ENCODE measurements around the gene ANKRD11. TPM values are rescaled to one million over a fixed set of nuclear protein-coding genes. Genes with fewer than 3 reads are reported as not detected.
"Not testable (repeated sequence)": the region's sequence is repeated elsewhere in the genome, so short reads cannot be mapped to it uniquely, and the experiment has no call there.

ANKRD11 gene
- total RNA-seq, 2 donors from 2014 or later, result 118 to 159 TPM

DNA sequence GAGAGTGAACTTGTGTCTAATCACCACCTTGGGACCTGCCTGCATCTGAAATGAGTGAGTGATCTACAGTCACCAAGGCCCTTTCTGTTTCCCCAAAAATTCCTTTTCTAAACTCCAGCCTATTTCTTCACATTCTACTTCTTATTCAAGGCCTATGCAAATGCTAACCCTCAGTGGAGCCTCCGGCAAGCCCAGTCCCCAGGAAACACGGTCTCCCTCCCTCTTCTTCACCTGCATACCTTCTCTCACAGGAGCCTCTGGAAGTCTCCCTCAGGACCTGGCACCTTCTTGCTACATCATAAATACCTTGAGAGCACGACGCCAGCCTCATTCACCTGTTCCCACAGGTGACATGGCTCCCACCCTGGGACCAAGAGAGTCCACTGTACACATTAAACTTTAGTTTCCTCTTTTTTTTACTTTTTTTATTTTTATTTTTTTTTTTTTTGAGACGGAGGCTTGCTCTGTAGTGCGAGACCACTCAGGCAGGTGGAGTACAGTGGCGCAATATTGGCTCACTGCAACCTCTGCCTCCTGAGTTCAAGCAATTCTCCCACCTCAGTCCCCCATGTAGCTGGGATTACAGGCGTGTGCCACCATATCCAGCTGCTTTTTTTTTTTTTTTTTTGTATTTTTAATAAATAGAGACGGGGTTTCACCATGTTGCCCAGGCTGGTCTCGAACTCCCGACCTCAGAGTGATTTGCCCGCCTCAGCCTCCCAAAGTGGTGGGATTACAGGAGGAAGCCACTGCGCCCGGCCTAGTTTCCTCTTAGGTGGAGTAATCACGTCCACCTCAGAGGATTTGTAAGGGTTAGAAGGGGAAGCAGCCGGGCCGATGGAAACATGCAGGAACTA lies 97.3 kb downstream of the ANKRD11 start:
- Mint-ChIP-seq H3K27ac (peak overlapping the region; percentile 78), H3K9me3 (no peaks in the 10 kb centered on the region), H3K4me1 (peaks cover 48% of the 10 kb centered on the region), H3K4me3 (no peak overlapping the region), H3K36me3 (ENCODE audit: low read depth) (peaks cover 17% of the 10 kb centered on the region), H3K27me3 (ENCODE audit: insufficient read depth) (no peaks in the 10 kb centered on the region)
- Histone ChIP-seq H3K4me1 (ENCODE audit: control insufficient read depth, insufficient read depth, low read length) (peaks cover 8% of the 10 kb centered on the region), H3K9ac (ENCODE audit: extremely low read depth, low read length, poor library complexity, severe bottlenecking) (no peak overlapping the region), H3K27me3 (ENCODE audit: control insufficient read depth, insufficient read depth, low read length, poor library complexity, severe bottlenecking) (no peaks in the 10 kb centered on the region), H3K27ac (ENCODE audit: low read depth, low read length) (no peak overlapping the region), H3K36me3 (ENCODE audit: control insufficient read depth, insufficient read depth, low read length) (peaks cover 20% of the 10 kb centered on the region), H3K4me3 (ENCODE audit: low read length) (no peak overlapping the region), H3K9me3 (ENCODE audit: control insufficient read depth, low read length) (no peaks in the 10 kb centered on the region)
- peak; percentile 77 for DNase-seq
- TF ChIP-seq, protein P1, sequence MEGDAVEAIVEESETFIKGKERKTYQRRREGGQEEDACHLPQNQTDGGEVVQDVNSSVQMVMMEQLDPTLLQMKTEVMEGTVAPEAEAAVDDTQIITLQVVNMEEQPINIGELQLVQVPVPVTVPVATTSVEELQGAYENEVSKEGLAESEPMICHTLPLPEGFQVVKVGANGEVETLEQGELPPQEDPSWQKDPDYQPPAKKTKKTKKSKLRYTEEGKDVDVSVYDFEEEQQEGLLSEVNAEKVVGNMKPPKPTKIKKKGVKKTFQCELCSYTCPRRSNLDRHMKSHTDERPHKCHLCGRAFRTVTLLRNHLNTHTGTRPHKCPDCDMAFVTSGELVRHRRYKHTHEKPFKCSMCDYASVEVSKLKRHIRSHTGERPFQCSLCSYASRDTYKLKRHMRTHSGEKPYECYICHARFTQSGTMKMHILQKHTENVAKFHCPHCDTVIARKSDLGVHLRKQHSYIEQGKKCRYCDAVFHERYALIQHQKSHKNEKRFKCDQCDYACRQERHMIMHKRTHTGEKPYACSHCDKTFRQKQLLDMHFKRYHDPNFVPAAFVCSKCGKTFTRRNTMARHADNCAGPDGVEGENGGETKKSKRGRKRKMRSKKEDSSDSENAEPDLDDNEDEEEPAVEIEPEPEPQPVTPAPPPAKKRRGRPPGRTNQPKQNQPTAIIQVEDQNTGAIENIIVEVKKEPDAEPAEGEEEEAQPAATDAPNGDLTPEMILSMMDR (conservative IDR thresholded peaks at IDR 0.05), result no peak
- WGBS, 2 experiments (ENCODE audit: insufficient coverage in 1 of 2, insufficient read length in 1 of 2), result 91% methylated on average over 12 to 16 of the region's 17 CpGs

DNA sequence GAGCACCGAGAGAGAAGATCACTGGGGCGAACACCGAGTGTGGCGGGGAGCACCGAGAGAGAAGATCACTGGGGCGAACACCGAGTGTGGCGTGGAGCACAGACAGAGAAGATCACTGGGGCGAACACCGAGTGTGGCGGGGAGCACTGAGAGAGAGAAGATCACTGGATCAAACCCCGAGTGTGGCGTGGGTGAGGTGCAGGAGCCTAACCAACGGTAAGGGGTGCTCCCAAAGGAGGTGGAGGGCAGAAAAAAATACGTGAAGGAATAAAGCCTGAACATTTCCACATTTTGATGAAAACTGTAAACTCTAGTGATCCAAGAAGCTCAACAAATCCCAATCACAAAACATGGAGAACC lies 100.2 kb downstream of the ANKRD11 start:
- H3K27ac ChIP-seq (ENCODE audit: low read depth, low read length); H3K27me3 Mint-ChIP-seq (ENCODE audit: insufficient read depth); H3K27ac Mint-ChIP-seq; DNase-seq; H3K4me1 ChIP-seq (ENCODE audit: control insufficient read depth, insufficient read depth, low read length); H3K27me3 ChIP-seq (ENCODE audit: control insufficient read depth, insufficient read depth, low read length, poor library complexity, severe bottlenecking); H3K9me3 Mint-ChIP-seq; H3K9ac ChIP-seq (ENCODE audit: extremely low read depth, low read length, poor library complexity, severe bottlenecking); H3K4me3 ChIP-seq (ENCODE audit: low read length); H3K9me3 ChIP-seq (ENCODE audit: control insufficient read depth, low read length); H3K4me3 Mint-ChIP-seq: not testable (repeated sequence)
- 95 to 97% methylated on average over 8 to 14 of the region's 15 CpGs for WGBS, 2 experiments (ENCODE audit: insufficient coverage in 1 of 2, insufficient read length in 1 of 2)
- peaks cover 15% of the 10 kb centered on the region for H3K36me3 ChIP-seq (ENCODE audit: control insufficient read depth, insufficient read depth, low read length)
- Mint-ChIP-seq H3K36me3 (ENCODE audit: low read depth) (peaks cover 14% of the 10 kb centered on the region), H3K4me1 (peaks cover 42% of the 10 kb centered on the region)

DNA sequence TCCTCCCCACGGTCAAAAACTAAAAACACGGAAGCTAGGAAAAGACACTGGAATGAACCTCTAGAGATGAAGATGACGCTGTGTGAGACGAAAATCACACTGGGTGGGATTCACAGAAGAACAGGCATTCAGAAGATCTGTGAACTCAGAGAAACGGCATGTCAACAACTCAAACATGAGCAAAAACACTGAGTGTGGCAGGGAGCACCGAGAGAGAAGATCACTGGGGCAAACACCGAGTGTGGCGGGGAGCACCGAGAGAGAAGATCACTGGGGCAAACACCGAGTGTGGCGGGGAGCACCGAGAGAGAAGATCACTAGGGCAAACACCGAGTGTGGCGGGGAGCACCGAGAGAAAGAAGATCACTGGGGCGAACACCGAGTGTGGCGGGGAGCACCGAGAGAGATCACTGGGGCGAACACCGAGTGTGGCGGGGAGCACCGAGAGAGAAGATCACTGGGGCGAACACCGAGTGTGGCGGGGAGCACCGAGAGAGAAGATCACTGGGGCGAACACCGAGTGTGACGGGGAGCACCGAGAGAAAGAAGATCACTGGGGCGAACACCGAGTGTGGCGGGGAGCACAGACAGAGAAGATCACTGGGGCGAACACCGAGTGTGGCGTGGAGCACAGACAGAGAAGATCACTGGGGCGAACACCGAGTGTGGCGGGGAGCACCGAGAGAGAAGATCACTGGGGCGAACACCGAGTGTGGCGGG lies 100.7 kb downstream of the ANKRD11 start:
- not testable (repeated sequence) for H3K4me1 ChIP-seq (ENCODE audit: control insufficient read depth, insufficient read depth, low read length); DNase-seq; H3K9me3 ChIP-seq (ENCODE audit: control insufficient read depth, low read length); H3K27me3 Mint-ChIP-seq (ENCODE audit: insufficient read depth); H3K4me3 Mint-ChIP-seq; H3K9ac ChIP-seq (ENCODE audit: extremely low read depth, low read length, poor library complexity, severe bottlenecking); H3K27ac Mint-ChIP-seq; H3K27me3 ChIP-seq (ENCODE audit: control insufficient read depth, insufficient read depth, low read length, poor library complexity, severe bottlenecking); H3K27ac ChIP-seq (ENCODE audit: low read depth, low read length); H3K4me3 ChIP-seq (ENCODE audit: low read length); H3K9me3 Mint-ChIP-seq
- 96 to 99% methylated on average over 8 to 30 of the region's 44 CpGs for WGBS, 2 experiments (ENCODE audit: insufficient coverage in 1 of 2, insufficient read length in 1 of 2)
- Mint-ChIP-seq H3K4me1 (peaks cover 36% of the 10 kb centered on the region), H3K36me3 (ENCODE audit: low read depth) (peaks cover 14% of the 10 kb centered on the region)
- peaks cover 15% of the 10 kb centered on the region for H3K36me3 ChIP-seq (ENCODE audit: control insufficient read depth, insufficient read depth, low read length)

DNA sequence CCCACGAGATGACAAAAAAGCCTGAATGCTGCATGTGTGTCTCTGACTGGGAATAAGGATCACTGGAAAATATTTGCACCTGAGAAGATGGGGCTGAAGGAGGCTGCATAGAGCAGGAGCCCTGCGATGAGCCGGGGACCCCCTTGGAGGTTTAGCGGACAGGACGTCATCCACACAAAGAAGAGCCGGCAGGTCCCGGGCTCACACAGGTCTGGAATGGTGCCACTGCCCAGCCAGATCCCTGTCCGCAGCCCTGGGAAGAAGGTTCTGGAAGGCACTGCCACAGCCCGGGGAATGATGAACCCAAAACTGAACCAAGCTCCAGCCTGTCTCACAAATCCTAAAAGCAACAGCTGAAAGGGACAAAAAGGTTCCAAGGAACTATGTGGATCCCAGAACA lies 101.8 kb downstream of the ANKRD11 start:
- Histone ChIP-seq H3K9ac (ENCODE audit: extremely low read depth, low read length, poor library complexity, severe bottlenecking) (no peak overlapping the region), H3K36me3 (ENCODE audit: control insufficient read depth, insufficient read depth, low read length) (peaks cover 15% of the 10 kb centered on the region), H3K27me3 (ENCODE audit: control insufficient read depth, insufficient read depth, low read length, poor library complexity, severe bottlenecking) (no peaks in the 10 kb centered on the region), H3K9me3 (ENCODE audit: control insufficient read depth, low read length) (no peaks in the 10 kb centered on the region), H3K4me3 (ENCODE audit: low read length) (no peak overlapping the region), H3K4me1 (ENCODE audit: control insufficient read depth, insufficient read depth, low read length) (peaks cover under 1% of the 10 kb centered on the region), H3K27ac (ENCODE audit: low read depth, low read length) (no peak overlapping the region)
- TF ChIP-seq, protein P1 (conservative IDR thresholded peaks at IDR 0.05), result no peak
- Mint-ChIP-seq H3K27me3 (ENCODE audit: insufficient read depth) (no peaks in the 10 kb centered on the region), H3K9me3 (no peaks in the 10 kb centered on the region), H3K27ac (peak overlapping the region; percentile 38), H3K4me1 (peaks cover 35% of the 10 kb centered on the region), H3K4me3 (no peak overlapping the region), H3K36me3 (ENCODE audit: low read depth) (peaks cover 14% of the 10 kb centered on the region)
- DNase-seq, result no peak
- 92 to 95% methylated on average over 8 to 9 of the region's 9 CpGs for WGBS, 2 experiments (ENCODE audit: insufficient coverage in 1 of 2, insufficient read length in 1 of 2)

Data from endodermal cell (in vitro differentiated cells).